Measurements from ENCODE around the gene CDK2AP2.

Gene CDK2AP2

DNA sequence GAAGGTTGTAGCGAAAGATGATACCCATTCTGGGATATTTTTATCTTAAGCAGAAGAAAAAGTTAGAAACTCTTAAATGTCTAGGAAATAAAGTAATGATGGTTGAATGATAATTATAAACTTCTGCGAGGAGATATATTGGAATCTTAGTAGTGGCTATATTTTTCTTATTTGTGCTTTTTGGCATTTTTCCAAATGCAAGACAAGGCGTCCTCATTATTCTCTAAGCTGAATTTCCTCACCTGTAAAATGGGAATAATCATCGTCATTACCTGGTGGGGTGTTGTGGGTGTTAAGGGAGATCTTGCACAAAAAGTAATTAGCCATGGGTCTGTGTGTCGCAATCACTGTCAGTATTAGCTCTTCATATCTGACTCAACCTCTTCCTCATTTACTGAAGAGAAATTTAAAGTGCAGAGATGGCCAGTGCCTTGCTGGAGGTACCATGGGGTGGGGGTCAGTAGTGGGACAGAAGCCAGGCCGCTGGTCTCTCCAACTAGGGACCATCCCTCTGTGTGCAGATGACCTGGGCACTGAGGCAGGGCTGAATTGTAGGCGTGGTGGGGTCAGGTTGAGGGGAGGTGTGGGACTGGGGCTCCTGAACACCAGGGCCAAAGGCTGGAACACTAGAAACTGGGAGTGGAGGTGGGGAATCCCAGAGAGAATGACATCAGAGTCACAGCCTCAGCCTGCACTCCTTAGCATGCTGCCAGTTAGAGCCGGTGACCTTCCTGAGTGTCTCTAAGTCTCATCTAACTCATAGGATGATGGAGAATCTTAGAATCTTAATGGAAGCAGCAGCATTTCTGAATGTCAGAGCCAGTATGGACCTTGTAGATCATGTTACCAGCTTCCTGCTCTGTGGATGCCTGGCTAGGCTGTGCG, 6.9 kb downstream of the CDK2AP2 start:
- DNase-seq (ENCODE audit: extremely low spot score) = no peak
- POLR2A ChIA-PET = interaction anchor here (0.5 to 0.9 kb wide), 2 partner anchors 14 to 53 kb away, joined by 3 to 4 read pairs; no protein-coding TSS in a partner anchor

DNA sequence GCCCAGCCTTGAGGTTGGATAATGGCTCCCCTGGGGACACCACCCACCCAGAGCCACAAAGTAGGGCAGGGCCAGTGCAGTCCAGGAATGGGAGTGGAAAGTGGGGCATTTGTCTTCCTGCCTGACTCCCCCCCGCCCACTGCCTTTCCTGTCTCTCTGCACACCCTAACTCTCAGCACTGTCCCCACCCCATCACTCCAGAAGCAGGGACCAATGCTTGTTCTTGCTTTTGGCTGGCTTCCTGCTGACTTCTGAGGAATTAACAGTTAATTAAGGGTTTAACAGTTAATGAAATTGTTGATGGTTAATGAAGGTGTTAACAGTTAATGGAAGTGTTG, 7.5 kb downstream of the CDK2AP2 start:
- POLR2A ChIA-PET = no interaction called here
- TF ChIP-seq CTCF (IDR thresholded peaks at IDR 0.05; ENCODE audit: control extremely low read depth, extremely low read depth, low read depth, missing control alignments) = no peak
- DNase-seq (ENCODE audit: extremely low spot score) = no peak
- CTCF ChIA-PET = interaction anchor here (1.0 to 1.5 kb wide), 2 partner anchors 11 to 119 kb away, joined by 3 to 4 read pairs; no protein-coding TSS in a partner anchor

More for the DNA sequence above, 6.9 kb downstream of the CDK2AP2 start:
- CTCF ChIA-PET = interaction anchor here (1.5 kb wide), 1 partner anchor 11 kb away, joined by 4 read pairs; no protein-coding TSS in a partner anchor
- no peak for TF ChIP-seq CTCF (IDR thresholded peaks at IDR 0.05; ENCODE audit: control extremely low read depth, extremely low read depth, low read depth, missing control alignments)

DNA sequence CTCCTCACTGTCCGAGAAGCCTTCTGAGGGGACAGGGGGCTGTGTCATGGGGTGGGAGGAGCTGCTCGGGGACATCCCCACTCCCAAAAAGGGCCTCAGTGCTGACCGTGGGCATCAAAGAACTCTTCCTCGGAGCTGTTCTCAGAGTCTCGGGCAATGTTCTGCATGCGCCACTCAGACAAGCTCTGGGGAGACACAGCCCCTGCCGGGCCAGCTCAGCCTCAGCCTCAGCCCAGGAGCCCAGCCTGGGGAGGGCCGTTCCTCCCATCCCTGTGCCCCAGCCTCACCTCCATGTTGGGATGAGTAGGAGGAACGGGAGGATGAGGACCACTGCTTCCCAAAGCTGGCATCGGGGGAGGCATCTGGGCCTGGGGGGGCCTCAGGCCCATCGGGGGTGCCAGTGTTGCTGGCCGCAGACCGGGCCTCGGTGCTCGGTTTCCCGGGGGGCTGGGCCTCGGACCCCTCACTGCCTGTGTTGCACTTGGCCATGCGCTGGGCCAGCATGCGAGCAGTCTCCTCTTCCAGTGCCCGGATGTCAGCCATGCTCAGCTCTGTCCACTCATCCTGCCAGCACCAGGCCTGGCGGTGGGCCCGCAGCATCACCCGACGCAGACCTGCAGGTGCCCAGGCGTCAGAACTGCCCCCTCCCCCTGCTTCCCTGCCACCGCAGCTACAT, 8.0 kb downstream of the CDK2AP2 start:
- no peak for TF ChIP-seq CTCF (IDR thresholded peaks at IDR 0.05; ENCODE audit: control extremely low read depth, extremely low read depth, low read depth, missing control alignments)
- no peak for DNase-seq (ENCODE audit: extremely low spot score)
- ChIA-PET POLR2A (no interaction called here), CTCF (interaction anchor here (1.0 to 1.5 kb wide), 2 partner anchors 10 to 118 kb away, joined by 3 to 4 read pairs; no protein-coding TSS in a partner anchor)

DNA sequence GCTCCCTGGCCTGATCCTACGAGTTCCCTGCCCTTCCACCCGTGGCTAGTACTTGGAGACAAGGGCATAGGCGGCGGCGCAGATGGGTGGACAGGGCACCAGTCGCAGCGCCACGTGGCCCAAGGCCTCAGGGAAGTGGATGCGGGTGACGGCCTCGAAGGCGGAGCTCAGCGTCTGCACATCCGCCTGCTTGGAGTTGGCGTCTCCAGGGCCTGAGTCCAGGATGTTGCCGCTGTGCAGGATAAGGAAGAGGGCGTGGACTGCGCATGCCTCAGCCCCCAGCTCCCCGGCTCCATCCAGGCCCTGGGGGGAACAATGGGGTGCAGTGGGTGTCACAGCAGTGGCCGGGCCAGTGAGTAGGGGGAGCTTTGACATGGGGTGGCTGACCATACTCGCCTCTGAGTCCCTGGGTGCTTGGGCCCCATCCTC, 9.4 kb downstream of the CDK2AP2 start:
- ChIA-PET CTCF (interaction anchor here (1.3 kb wide), 1 partner anchor 59 kb away, joined by 3 read pairs; no protein-coding TSS in a partner anchor), POLR2A (interaction anchor here (0.5 to 1.1 kb wide), 2 partner anchors 24 to 79 kb away, joined by 3 read pairs; no protein-coding TSS in a partner anchor)
- TF ChIP-seq CTCF (IDR thresholded peaks at IDR 0.05; ENCODE audit: control extremely low read depth, extremely low read depth, low read depth, missing control alignments) = no peak
- no peak for DNase-seq (ENCODE audit: extremely low spot score)

- ChIA-PET CTCF (interaction anchor here (1.1 to 1.3 kb wide), 2 partner anchors 11 to 58 kb away, joined by 3 read pairs; no protein-coding TSS in a partner anchor), POLR2A (interaction anchor here (0.5 kb wide), 1 partner anchor 9 kb away, joined by 4 read pairs; no protein-coding TSS in a partner anchor)
- no peak for DNase-seq (ENCODE audit: extremely low spot score)
- TF ChIP-seq CTCF (IDR thresholded peaks at IDR 0.05; ENCODE audit: control extremely low read depth, extremely low read depth, low read depth, missing control alignments) = no peak
These were observed 10.2 kb downstream of the CDK2AP2 start for GRCh38 chr11:67497656-67498291.

DNA sequence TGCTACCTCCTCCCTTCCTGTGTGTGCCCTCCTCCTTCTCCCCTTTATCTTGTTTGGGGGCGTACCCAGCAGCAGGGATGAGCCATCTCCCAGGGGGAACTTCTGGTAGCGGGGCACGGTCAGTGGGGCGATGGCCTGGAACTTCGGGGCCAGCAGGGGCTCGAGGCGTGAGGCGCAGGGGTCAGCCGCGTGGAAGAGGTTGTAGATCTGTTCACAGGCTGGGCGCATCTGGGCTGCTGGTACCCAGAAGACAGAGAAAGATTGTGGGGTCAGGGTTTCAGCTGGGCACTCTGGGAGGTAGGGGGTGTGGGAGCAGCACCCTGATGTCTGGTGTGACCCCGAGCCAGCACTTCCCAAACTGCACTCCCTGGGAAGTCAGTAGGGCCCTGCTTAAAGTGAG, 11.8 kb downstream of the CDK2AP2 start:
- ChIA-PET CTCF (no interaction called here), POLR2A (no interaction called here)
- TF ChIP-seq CTCF (IDR thresholded peaks at IDR 0.05; ENCODE audit: control extremely low read depth, extremely low read depth, low read depth, missing control alignments) = no peak
- DNase-seq (ENCODE audit: extremely low spot score) = no peak

All from GM10248 (cell line).